ENCODE results near the gene MS4A4E.
"Not testable (repeated sequence)": the region's sequence is repeated elsewhere in the genome, so short reads cannot be mapped to it uniquely, and the experiment has no call there.

MS4A4E gene

GRCh38 chr11:60175860-60176275 is 67.1 kb downstream of the MS4A4E start:
- in situ Hi-C loops (cut with MboI; ENCODE audit: low sequenced_read_pairs) = no loop called here

- in situ Hi-C loops (cut with MboI; ENCODE audit: low sequenced_read_pairs) = no loop called here
Observed at GRCh38 chr11:60172011-60172410, 70.9 kb downstream of the MS4A4E start.

- in situ Hi-C loops (cut with MboI; ENCODE audit: low sequenced_read_pairs) = no loop called here
Observed at GRCh38 chr11:60170566-60170965, 72.4 kb downstream of the MS4A4E start.

- in situ Hi-C loops (cut with MboI; ENCODE audit: low sequenced_read_pairs) = no loop called here
Observed at GRCh38 chr11:60169264-60169915, 73.5 kb downstream of the MS4A4E start.

GRCh38 chr11:60168306-60168705 is 74.6 kb downstream of the MS4A4E start:
- in situ Hi-C loops (cut with MboI; ENCODE audit: low sequenced_read_pairs) = no loop called here

- in situ Hi-C loops (cut with MboI; ENCODE audit: low sequenced_read_pairs) = no loop called here
Observed at GRCh38 chr11:60165951-60166350, 77.0 kb downstream of the MS4A4E start.

GRCh38 chr11:60165538-60165937 is 77.4 kb downstream of the MS4A4E start:
- in situ Hi-C loops (cut with MboI; ENCODE audit: low sequenced_read_pairs) = no loop called here

- in situ Hi-C loops (cut with MboI; ENCODE audit: low sequenced_read_pairs) = no loop called here
Observed at GRCh38 chr11:60164550-60165075, 78.3 kb downstream of the MS4A4E start.

- in situ Hi-C loops (cut with MboI; ENCODE audit: low sequenced_read_pairs) = no loop called here
Observed at GRCh38 chr11:60161766-60162165, 81.2 kb downstream of the MS4A4E start.

- in situ Hi-C loops (cut with MboI; ENCODE audit: low sequenced_read_pairs) = no loop called here
Observed at GRCh38 chr11:60161107-60161506, 81.8 kb downstream of the MS4A4E start.

GRCh38 chr11:60159868-60160267 is 83.1 kb downstream of the MS4A4E start:
- in situ Hi-C loops (cut with MboI; ENCODE audit: low sequenced_read_pairs) = no loop called here

GRCh38 chr11:60159284-60159683 is 83.7 kb downstream of the MS4A4E start:
- in situ Hi-C loops (cut with MboI; ENCODE audit: low sequenced_read_pairs) = no loop called here

- in situ Hi-C loops (cut with MboI; ENCODE audit: low sequenced_read_pairs) = no loop called here
Observed at GRCh38 chr11:60158636-60159035, 84.3 kb downstream of the MS4A4E start.

GRCh38 chr11:60155931-60156330 is 87.0 kb downstream of the MS4A4E start:
- in situ Hi-C loops (cut with MboI; ENCODE audit: low sequenced_read_pairs) = no loop called here

- in situ Hi-C loops (cut with MboI; ENCODE audit: low sequenced_read_pairs) = not testable (repeated sequence)
Observed at GRCh38 chr11:60152727-60153126, 90.2 kb downstream of the MS4A4E start.

GRCh38 chr11:60150279-60150678 is 92.7 kb downstream of the MS4A4E start:
- in situ Hi-C loops (cut with MboI; ENCODE audit: low sequenced_read_pairs) = no loop called here

Data from HL-60/S4 treated with phorbol 12-myristate 13-acetate at 8.2 ng/mL for 4 days and 3 days (cell line).